ENCODE data around the gene PCP2.

PCP2 gene

GRCh38 chr19:7638802-7639465 lies 5.4 kb upstream of the PCP2 start:
- DNase-seq (ENCODE audit: low read depth in 2 of 2) = no peak

- DNase-seq (ENCODE audit: low read depth in 2 of 2) = no peak
Observed at GRCh38 chr19:7637374-7638256, 4.1 kb upstream of the PCP2 start.

GRCh38 chr19:7636691-7637373 lies 3.3 kb upstream of the PCP2 start, which contains the start of gene STXBP2:
STXBP2 (plus strand) TSS chr19:7637110; CDS start chr19:7637150, 40 bp downstream.
- DNase-seq (ENCODE audit: low read depth in 2 of 2) = peak; percentile 84 to 90

- DNase-seq (ENCODE audit: low read depth in 2 of 2) = no peak
Observed at GRCh38 chr19:7636317-7636690, 2.8 kb upstream of the PCP2 start.

GRCh38 chr19:7635670-7636069 lies 2.2 kb upstream of the PCP2 start:
- DNase-seq (ENCODE audit: low read depth in 2 of 2) = no peak

GRCh38 chr19:7632340-7633203 lies 947 bp downstream of the PCP2 start:
- no peak for DNase-seq (ENCODE audit: low read depth in 2 of 2)

GRCh38 chr19:7631577-7631976 lies 1.9 kb downstream of the PCP2 start:
- DNase-seq (ENCODE audit: low read depth in 2 of 2) = no peak

GRCh38 chr19:7629347-7630054 lies 4.0 kb downstream of the PCP2 start, which contains the start of the genes PET100 and XAB2:
PET100 (plus strand) TSS chr19:7629793; CDS start chr19:7629834, 41 bp downstream.
XAB2 (minus strand) TSS chr19:7629545; CDS start chr19:7629527, 18 bp downstream.
- peak; percentile 90 to 94 for DNase-seq (ENCODE audit: low read depth in 2 of 2)

GRCh38 chr19:7628589-7629311 lies 4.8 kb downstream of the PCP2 start:
- DNase-seq (ENCODE audit: low read depth in 2 of 2) = no peak

GRCh38 chr19:7627166-7627565 lies 6.4 kb downstream of the PCP2 start:
- DNase-seq (ENCODE audit: low read depth in 2 of 2) = no peak

GRCh38 chr19:7625763-7626372 lies 7.7 kb downstream of the PCP2 start:
- no peak for DNase-seq (ENCODE audit: low read depth in 2 of 2)

GRCh38 chr19:7624810-7625209 lies 8.7 kb downstream of the PCP2 start:
- DNase-seq (ENCODE audit: low read depth in 2 of 2) = no peak

GRCh38 chr19:7623725-7624603 lies 9.6 kb downstream of the PCP2 start:
- no peak for DNase-seq (ENCODE audit: low read depth in 2 of 2)

GRCh38 chr19:7622933-7623685 lies 10.4 kb downstream of the PCP2 start:
- no peak for DNase-seq (ENCODE audit: low read depth in 2 of 2)

- no peak for DNase-seq (ENCODE audit: low read depth in 2 of 2)
Observed at GRCh38 chr19:7620442-7621412, 12.8 kb downstream of the PCP2 start.

- no peak for DNase-seq (ENCODE audit: low read depth in 2 of 2)
Observed at GRCh38 chr19:7619671-7620441, 13.7 kb downstream of the PCP2 start.

Data from stimulated activated CD4-positive, alpha-beta T cell treated with anti-CD3 and anti-CD28 coated beads, Interleukin-15, amount 100 ng/mL, for 48 hours (primary cell).